DOHH2 (cell line): Measurements from ENCODE around the gene PTPRN2.

Source experiments
- H3F3A ChIP-seq: fragments of 200-600 bp; sonication (generic), shearing (Covaris generic); 2 replicates; pipeline ENCODE4 v1.6.0; 2016; ENCODE audit warnings: antibody characterized with exemption, mild to moderate bottlenecking; ENCODE audit not compliant: control insufficient read depth, insufficient read depth
- H3K27ac ChIP-seq: fragments of 200-600 bp; sonication (generic); 2 replicates; pipeline ENCODE4 v1.5.1; 2014; ENCODE audit warnings: low read depth, mild to moderate bottlenecking, low read length, moderate library complexity
- H3K27me3 ChIP-seq: fragments of 200-600 bp; sonication (generic); 2 replicates; pipeline ENCODE4 v1.6.1; 2014; ENCODE audit warnings: mild to moderate bottlenecking, low read length, mixed read lengths; ENCODE audit not compliant: control insufficient read depth
- H3K36me3 ChIP-seq: fragments of 200-600 bp; sonication (generic); 2 replicates; pipeline ENCODE4 v1.6.1; 2014; ENCODE audit warnings: mild to moderate bottlenecking, low read length, moderate library complexity, mixed read lengths; ENCODE audit not compliant: control insufficient read depth
- H3K4me1 ChIP-seq: fragments of 200-600 bp; sonication (generic); 2 replicates; pipeline ENCODE4 v1.6.1; 2014; ENCODE audit warnings: mild to moderate bottlenecking, low read length, mixed read lengths; ENCODE audit not compliant: control insufficient read depth
- H3K4me2 ChIP-seq: fragments of 200-600 bp; sonication (generic); 2 replicates; pipeline ENCODE4 v1.6.0; 2014; ENCODE audit warnings: mild to moderate bottlenecking, low read length, moderate library complexity
- H3K4me3 ChIP-seq: fragments of 200-600 bp; sonication (generic); 2 replicates; pipeline ENCODE4 v1.5.1; 2014; ENCODE audit warnings: mild to moderate bottlenecking, low read length, mixed read lengths
- H3K79me2 ChIP-seq: fragments of 200-600 bp; sonication (generic); 2 replicates; pipeline ENCODE4 v1.6.1; 2014; ENCODE audit warnings: mild to moderate bottlenecking, low read length, mixed read lengths; ENCODE audit not compliant: control insufficient read depth
- H3K9me2 ChIP-seq: fragments of 200-600 bp; sonication (generic); replicated peaks from 2 replicates; pipeline ENCODE4 v1.6.1; 2014; ENCODE audit warnings: mild to moderate bottlenecking, low read length, mixed read lengths; ENCODE audit not compliant: control insufficient read depth
- H3K9me3 ChIP-seq: fragments of 200-600 bp; sonication (generic); 2 replicates; pipeline ENCODE4 v1.6.1; 2014; ENCODE audit warnings: antibody characterized with exemption, low read length, mixed read lengths; ENCODE audit not compliant: control insufficient read depth, insufficient read depth
- H4K20me1 ChIP-seq: fragments of 200-600 bp; sonication (generic); 2 replicates; pipeline ENCODE4 v1.6.0; 2014; ENCODE audit warnings: low read depth, mild to moderate bottlenecking, antibody characterized with exemption, low read length, moderate library complexity; ENCODE audit not compliant: control insufficient read depth, insufficient read depth
- EZH2phosphoT487 ChIP-seq: fragments of 200-600 bp; sonication (generic); IDR thresholded peaks from 2 replicates; pipeline ENCODE4 v1.6.1; 2017; ENCODE audit warnings: borderline replicate concordance, mild to moderate bottlenecking, antibody characterized with exemption, low read length, moderate library complexity, mixed read lengths
- TF ChIP-seq, protein P1 (sequence below): fragments of 200-600 bp; sonication (generic); IDR thresholded peaks from one replicate; pipeline ENCODE4 v1.5.1; 2014; ENCODE audit warnings: antibody characterized with exemption, mild to moderate bottlenecking, low read depth, low read length; ENCODE audit not compliant: poor library complexity, severe bottlenecking

The PTPRN2 gene

DNA sequence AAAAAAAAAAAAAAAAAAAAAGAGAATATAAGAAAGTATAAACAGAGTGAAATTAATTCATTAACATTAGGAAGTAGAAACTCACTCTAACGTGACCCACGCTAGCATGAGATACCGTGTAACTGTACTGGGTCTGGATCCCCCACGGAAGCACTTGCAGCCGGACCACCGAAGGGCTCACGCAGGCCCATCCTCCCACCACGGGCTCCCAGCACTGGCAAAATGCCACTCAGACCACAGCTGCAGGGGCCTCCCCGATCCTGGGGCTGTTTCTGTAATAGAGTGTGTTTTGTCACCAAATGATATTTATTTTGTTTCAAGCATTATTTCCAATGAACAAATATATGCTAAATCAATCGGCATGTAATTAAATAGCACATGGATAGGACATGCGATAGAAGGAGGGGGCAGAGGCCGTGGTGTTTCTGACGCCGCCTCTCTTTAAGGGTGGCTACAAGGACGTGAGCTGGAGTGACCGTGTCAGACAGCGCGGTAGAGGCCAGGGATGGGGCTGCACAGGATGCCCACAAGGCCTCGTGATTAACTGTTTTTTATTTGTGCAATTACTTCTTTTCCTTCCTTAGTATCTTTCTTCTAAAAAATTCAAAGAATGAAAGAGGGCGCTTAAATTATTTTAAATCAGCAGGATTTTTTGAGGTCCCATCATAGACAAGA is 568.5 kb downstream of the PTPRN2 start:
- no peaks in the 10 kb centered on the region for H3F3A ChIP-seq
- no peaks in the 10 kb centered on the region for H3K36me3 ChIP-seq
- H4K20me1 ChIP-seq: no peaks in the 10 kb centered on the region
- H3K9me2 ChIP-seq: no peaks in the 10 kb centered on the region
- H3K9me3 ChIP-seq: peaks cover 6% of the 10 kb centered on the region; the same call in 1 of the 2 replicates
- no peaks in the 10 kb centered on the region for H3K27me3 ChIP-seq
- no peaks in the 10 kb centered on the region for H3K79me2 ChIP-seq
- H3K4me1 ChIP-seq: peaks cover 18% of the 10 kb centered on the region
- no peak overlapping the region for H3K27ac ChIP-seq
- TF ChIP-seq, protein P1, sequence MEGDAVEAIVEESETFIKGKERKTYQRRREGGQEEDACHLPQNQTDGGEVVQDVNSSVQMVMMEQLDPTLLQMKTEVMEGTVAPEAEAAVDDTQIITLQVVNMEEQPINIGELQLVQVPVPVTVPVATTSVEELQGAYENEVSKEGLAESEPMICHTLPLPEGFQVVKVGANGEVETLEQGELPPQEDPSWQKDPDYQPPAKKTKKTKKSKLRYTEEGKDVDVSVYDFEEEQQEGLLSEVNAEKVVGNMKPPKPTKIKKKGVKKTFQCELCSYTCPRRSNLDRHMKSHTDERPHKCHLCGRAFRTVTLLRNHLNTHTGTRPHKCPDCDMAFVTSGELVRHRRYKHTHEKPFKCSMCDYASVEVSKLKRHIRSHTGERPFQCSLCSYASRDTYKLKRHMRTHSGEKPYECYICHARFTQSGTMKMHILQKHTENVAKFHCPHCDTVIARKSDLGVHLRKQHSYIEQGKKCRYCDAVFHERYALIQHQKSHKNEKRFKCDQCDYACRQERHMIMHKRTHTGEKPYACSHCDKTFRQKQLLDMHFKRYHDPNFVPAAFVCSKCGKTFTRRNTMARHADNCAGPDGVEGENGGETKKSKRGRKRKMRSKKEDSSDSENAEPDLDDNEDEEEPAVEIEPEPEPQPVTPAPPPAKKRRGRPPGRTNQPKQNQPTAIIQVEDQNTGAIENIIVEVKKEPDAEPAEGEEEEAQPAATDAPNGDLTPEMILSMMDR: no peak
- no peak for TF ChIP-seq EZH2phosphoT487
- no peak overlapping the region for H3K4me2 ChIP-seq
- H3K4me3 ChIP-seq: no peak overlapping the region

DNA sequence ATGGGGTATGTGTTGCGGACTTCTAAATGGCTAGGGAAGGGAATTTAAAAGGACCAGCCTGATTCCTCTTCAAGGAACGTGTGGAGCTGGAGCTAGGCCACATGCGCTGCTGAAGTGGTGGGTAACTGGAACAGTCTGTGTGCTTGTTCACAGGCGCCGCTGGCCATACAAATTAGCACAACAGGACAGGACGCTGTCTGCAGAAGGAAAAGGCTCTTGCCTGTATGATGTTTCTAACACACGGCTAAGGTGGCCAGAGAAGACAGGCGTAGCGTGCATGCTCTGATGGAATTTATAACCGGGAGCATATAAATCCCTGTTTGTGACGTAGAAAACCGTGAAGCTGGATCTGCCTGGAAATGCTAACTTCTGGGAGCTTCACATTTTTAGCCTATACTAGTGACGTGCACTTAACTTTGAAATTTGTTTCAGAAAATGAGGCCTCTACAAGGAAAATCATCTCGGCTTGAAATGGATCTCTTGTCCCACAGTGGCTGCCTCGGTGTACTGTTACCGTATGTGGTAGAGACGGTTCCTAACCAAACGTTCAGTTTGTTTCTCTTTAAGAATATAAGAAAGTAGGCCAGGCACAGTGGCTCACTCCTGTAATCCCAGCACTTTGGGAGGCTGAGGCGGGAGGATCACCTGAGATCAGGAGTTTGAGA is 569.4 kb downstream of the PTPRN2 start:
- Histone ChIP-seq H3K79me2 (no peaks in the 10 kb centered on the region), H3K4me2 (no peak overlapping the region), H3K4me1 (peaks cover 18% of the 10 kb centered on the region), H3K4me3 (no peak overlapping the region), H3K9me2 (no peaks in the 10 kb centered on the region), H3K9me3 (peaks cover 6% of the 10 kb centered on the region; the same call in 1 of the 2 replicates), H3F3A (no peaks in the 10 kb centered on the region), H3K27me3 (no peaks in the 10 kb centered on the region), H4K20me1 (no peaks in the 10 kb centered on the region), H3K36me3 (no peaks in the 10 kb centered on the region), H3K27ac (no peak overlapping the region)
- TF ChIP-seq EZH2phosphoT487: no peak
- TF ChIP-seq, protein P1: no peak

DNA sequence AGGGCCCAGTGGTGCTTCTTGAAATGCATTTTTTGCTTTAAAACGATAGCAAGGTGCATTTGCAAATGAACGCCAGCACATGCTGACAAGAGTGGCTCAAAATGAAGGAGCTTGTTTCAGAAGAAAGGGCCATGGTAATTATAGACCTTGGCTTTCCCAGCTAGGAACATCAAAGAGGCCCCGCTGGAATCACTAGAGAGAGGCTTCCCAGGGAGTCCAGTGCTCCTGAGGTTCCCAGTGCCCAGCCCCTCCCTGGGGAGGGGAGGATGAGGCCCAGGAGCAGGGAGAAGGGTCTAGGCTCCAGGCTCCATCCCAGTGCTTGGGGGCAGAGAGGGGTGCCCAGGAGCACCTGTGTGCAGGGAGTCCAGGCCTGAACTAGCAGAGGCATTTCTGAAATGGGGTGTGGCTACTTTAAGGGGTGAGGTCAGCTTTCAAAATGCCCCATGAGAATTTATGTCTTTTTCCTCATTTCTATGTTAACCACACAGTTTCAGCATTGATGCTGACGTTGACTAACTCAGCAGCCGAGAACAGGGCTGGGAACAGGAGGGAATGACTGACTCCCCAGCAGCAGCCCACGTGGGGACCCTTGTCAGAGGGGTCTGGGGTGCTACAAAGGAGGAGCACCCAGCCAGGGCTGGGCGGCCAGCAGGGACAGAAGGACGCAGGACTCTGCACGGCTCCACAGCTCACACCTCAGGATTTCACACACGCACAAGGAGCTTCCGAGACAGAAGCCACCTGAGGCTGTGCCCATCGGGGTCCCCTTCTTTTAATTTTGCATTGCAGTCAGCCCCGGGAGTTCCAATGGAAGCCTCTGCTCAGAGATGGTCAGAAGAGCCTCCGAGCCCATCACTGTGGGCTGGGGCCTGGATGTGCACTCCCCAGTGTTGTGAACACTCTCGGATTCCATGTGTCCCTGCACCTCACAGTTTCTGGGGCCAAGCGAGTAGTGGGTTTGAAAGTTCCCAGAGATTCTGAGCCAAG is 570.2 kb downstream of the PTPRN2 start:
- Histone ChIP-seq H3K27ac (no peak overlapping the region), H3K4me2 (no peak overlapping the region)

More for the DNA sequence above, 570.2 kb downstream of the PTPRN2 start:
- no peak for TF ChIP-seq EZH2phosphoT487
- TF ChIP-seq, protein P1: no peak
- Histone ChIP-seq H3K4me3 (no peak overlapping the region), H3K36me3 (no peaks in the 10 kb centered on the region), H3K4me1 (peaks cover 18% of the 10 kb centered on the region), H3F3A (no peaks in the 10 kb centered on the region), H3K9me2 (no peaks in the 10 kb centered on the region), H3K27me3 (no peaks in the 10 kb centered on the region), H3K9me3 (peaks cover 6% of the 10 kb centered on the region; the same call in 1 of the 2 replicates), H3K79me2 (no peaks in the 10 kb centered on the region), H4K20me1 (no peaks in the 10 kb centered on the region)
